GM20000 (cell line): ENCODE results near the gene BTBD9.

Source experiments
- DNase-seq: peaks from one replicate; pipeline ENCODE4 v3.0.0; 2012; ENCODE audit warnings: low spot score
- TF ChIP-seq, protein P1 (sequence below): IDR thresholded peaks from 2 replicates; pipeline ENCODE4 v1.5.1; 2012; ENCODE audit warnings: mild to moderate bottlenecking, control low read depth; ENCODE audit errors: extremely low read depth, missing control alignments

BTBD9 gene

DNA sequence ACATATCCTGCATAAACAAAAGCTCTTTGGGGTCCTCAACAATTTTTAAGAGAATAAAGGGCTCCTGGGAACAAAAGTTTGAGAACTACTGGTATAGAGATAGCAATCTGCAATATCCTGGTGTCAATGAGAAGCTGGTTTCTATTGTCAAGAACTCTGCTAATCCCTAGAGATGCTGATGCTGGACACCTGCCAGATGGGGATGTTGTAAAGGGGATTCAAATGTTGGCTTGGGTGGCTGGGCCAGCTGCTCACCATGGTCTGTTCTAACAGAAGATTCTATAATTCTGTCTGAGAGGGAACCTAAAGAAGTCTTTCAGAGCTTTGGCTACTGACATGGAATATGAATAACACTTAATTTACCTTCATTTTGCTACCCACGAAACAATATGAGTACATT, 137.8 kb downstream of the BTBD9 start:
- TF ChIP-seq, protein P1, sequence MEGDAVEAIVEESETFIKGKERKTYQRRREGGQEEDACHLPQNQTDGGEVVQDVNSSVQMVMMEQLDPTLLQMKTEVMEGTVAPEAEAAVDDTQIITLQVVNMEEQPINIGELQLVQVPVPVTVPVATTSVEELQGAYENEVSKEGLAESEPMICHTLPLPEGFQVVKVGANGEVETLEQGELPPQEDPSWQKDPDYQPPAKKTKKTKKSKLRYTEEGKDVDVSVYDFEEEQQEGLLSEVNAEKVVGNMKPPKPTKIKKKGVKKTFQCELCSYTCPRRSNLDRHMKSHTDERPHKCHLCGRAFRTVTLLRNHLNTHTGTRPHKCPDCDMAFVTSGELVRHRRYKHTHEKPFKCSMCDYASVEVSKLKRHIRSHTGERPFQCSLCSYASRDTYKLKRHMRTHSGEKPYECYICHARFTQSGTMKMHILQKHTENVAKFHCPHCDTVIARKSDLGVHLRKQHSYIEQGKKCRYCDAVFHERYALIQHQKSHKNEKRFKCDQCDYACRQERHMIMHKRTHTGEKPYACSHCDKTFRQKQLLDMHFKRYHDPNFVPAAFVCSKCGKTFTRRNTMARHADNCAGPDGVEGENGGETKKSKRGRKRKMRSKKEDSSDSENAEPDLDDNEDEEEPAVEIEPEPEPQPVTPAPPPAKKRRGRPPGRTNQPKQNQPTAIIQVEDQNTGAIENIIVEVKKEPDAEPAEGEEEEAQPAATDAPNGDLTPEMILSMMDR: no peak
- DNase-seq: no peak

DNA sequence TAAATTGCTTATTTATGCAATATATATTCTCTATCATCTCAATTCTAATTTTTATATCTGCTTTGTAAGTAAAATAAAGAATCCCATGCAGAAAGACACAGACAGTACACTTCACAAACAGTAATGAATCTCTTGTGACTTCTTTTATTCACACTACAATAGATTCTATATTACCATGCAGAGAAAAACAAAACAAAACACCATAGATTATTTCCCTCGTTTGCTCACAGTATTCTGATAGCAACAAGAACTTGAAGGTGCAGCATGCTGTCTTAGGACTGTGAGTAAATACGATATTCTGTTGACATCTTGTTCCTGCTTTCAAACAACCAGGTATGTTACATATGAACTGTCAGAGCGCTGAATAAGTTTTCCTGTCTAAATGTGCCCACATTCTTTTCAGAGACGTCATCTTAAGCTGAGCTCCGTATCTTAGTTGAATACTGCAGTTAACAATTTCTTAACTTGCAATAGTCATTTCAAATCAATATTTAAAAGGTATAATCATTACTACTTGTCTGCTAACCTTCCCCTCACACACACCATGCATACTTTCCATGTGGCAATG, 140.1 kb downstream of the BTBD9 start:
- no peak for DNase-seq

DNA sequence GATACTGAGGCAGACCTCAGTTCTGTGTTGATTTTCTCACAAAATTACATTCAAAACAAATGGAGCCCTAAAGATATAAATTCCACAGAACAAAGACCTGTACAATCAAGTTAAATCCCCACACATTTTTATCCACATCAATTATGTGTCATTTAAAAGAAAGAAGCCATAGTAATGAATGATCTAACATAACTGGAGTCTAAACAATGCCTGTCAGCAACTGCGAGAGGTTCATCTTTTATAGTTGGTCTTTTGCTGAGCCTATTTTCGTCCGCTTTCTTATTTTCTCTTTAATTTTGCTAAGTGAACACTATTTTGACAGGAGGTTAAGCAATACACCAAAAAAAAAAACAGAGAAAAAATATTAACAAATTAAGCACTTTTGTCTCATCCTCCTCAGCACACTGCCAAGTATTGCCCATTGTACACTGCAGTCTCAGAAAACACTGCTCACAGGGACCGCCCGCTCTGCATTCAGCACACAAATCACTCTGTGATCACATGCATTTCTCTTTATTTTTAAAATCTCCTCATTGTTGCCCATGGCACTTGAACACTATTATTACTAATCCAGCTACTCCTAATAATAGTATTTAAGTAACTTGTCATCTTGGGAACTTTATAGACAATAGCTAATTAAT, 140.8 kb downstream of the BTBD9 start:
- TF ChIP-seq, protein P1: no peak
- DNase-seq: no peak

More for the DNA sequence above, 140.1 kb downstream of the BTBD9 start:
- TF ChIP-seq, protein P1: no peak

DNA sequence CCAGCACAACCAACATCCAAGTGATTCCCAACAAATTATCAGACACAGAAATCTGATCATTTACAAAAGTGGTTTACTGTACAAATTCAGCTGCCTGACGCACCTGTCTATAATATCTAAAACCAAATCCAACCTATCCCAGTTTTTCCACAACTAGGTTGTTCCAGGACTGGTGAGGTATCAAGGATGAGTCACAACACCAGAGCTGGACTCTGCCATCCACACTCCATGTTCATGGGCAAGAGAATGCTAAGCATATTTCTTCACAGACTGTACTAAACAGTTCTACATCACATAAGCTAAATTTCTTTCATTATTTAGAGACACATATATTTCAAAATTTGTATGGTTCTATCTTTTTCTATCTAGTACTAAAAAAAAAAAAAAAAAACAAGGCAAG, 141.6 kb downstream of the BTBD9 start:
- TF ChIP-seq, protein P1: no peak
- DNase-seq: no peak

DNA sequence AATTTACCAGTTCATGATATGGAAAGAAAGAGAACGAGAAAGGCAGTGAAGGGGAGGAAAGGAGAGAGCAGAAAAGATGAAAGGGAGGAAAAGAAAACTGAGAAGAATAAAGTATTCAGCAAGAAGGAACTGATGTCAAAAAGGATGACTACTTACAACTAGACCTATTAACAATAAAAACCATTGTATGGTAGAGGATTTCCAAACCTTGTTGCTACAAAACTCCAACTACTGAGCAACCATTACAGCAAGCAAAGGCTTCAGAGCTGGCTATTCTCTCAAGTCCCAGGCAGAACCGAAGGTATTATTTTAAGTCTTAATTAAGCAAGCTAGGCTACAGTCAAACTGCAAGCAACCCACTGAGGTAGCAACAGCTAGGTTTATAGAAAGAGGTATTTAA, 142.2 kb downstream of the BTBD9 start:
- TF ChIP-seq, protein P1: no peak
- DNase-seq: no peak

DNA sequence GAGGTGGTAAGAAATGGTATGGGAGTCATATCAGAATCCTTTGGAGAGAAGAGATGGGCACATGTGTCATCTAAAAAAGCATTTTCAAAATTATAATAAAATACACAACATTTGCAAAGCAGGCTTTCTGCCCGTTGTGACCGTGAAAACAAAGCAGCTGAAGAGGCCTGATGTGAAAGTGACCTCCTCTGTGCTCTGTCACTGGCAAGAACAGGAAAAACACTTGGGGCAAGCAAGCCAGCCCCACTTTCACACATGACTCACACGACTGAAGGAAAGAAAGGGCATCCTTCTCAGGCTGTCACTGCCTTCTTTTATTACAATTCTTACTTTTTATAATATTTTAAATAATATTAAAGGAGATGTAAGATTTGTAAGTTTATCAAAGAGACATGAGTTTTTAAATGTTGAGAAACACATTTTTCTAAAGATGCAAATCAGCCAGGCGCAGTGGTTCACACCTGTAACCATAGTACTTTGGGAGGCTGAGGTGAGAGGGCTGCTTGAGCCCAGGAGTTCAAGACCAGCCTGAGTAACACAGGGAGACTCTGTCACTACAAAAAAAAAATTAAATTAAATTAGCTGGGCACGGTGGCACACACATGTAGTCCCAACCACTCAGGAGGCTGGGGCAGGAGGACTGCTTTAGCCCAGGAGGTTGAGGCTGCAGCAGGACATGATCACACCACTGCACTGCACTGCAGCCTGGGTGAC, 143.7 kb downstream of the BTBD9 start:
- TF ChIP-seq, protein P1: no peak
- peak; percentile 13 for DNase-seq

DNA sequence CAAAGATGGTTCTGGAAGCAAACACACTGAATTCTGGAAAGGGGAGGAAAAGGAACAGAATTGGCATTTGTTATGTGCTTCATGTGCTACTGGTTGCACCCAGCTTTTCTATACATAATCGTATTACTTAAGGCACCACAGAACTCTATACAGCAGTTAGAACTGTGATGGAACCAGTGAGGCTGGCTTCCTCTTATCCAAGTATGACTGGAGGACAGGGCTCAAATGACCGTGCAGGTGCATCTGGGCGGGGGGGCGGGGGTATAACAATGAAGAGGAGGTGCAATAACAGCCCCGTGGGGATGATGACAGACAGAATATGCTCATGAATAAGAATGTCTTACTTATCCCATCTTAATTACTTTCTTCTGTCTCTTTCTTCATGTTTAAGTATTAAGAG, 144.2 kb downstream of the BTBD9 start:
- DNase-seq: no peak
- TF ChIP-seq, protein P1: no peak
